ENCODE measurements around the gene POLR1H. TPM values are rescaled to one million over a fixed set of nuclear protein-coding genes. Genes with fewer than 3 reads are reported as not detected.
A peak's percentile ranks its signal among the peaks of the same experiment; 100 is the strongest.
"Not testable (repeated sequence)": the region's sequence is repeated elsewhere in the genome, so short reads cannot be mapped to it uniquely, and the experiment has no call there.

POLR1H gene, protein sequence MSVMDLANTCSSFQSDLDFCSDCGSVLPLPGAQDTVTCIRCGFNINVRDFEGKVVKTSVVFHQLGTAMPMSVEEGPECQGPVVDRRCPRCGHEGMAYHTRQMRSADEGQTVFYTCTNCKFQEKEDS
- 15.5 TPM for total RNA-seq

- no peak for FAIRE-seq
These were observed at the start of gene POLR1H for GRCh38 chr6:30061092-30061857. POLR1H (plus strand) TSS chr6:30061265; CDS start chr6:30061525, 260 bp downstream.

DNA sequence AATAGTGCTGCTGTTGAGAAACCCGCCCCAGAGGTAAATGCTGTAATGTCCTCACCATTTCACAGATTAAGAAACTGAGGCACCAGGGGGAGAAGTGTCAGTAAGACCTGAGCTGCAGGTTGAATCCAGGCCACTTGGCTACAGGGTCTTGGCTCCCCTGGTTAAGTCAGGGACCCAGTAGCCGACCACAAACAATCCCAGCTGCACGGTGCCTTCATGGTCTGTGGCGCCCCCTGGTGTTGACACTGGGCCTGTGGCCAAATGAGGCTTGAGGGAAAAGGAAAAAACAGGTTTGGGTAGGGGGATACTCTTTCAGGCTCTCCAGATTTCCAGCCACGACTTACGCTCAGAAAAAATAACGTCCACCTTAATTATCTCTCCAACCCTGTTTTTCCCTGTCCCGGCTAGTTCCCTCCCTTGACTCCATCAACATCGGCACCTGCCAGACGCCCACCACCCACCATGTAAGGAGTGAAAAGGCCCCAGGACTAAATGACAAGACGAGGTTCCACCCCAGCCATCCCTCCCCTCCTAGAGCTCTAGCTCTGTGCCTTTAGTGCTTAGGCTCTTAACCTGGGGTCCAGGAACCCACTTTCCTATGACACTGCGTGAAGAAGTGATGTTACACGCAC lies 47.7 kb upstream of the POLR1H start:
- DNase-seq (ENCODE audit: low spot score in 2 of 2), result peak; percentile 22

More at GRCh38 chr6:30061092-30061857, at the start of gene POLR1H:
- peak; percentile 77 to 91 for DNase-seq (ENCODE audit: low spot score in 2 of 2)

GRCh38 chr6:30019819-30020218 lies 41.2 kb upstream of the POLR1H start:
- no peak for FAIRE-seq
- DNase-seq (ENCODE audit: low spot score in 2 of 2), result no peak

More for the DNA sequence above, 47.7 kb upstream of the POLR1H start:
- FAIRE-seq, result no peak

GRCh38 chr6:30020626-30021025 lies 40.4 kb upstream of the POLR1H start:
- FAIRE-seq, result no peak
- DNase-seq (ENCODE audit: low spot score in 2 of 2), result no peak

DNA sequence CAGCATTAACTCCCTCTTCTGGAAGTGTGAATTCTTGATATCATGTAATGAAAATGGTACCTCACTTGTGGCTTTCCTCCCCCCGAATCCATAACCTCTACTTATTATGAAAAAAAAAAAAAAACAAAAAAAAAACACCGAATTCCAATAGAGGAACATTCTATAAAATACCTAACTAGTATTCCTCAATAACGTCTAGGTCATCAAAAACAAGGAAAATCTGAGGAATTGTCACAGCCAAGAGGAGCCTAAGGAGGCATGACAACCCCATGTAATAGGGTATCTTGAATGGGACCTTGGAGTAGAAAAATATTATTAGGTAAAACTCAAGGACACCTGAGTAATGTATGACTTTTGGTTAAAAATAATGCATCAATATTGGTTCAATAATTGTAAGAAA lies 38.9 kb upstream of the POLR1H start:
- FAIRE-seq, result no peak
- no peak for DNase-seq (ENCODE audit: low spot score in 2 of 2)

GRCh38 chr6:30022712-30023111 lies 38.4 kb upstream of the POLR1H start:
- DNase-seq (ENCODE audit: low spot score in 2 of 2); FAIRE-seq: not testable (repeated sequence)

DNA sequence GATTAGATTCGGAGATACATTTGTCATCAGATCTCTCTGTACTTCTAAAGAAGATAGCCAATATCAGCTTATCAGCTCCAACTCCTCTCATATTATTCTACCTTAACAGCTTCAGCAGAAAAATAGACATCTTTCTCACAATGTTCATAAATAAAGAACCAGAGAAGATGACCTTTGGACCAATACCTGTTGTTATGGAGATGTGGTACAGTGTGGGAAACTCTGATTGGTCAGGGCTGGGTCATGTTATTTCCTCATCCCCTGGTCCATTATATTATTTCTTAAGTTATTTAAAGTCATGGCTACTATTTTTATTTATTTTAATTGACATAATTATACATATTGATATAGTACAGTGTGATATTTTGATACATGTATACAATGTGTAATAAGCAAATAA lies 35.9 kb upstream of the POLR1H start:
- no peak for FAIRE-seq
- no peak for DNase-seq (ENCODE audit: low spot score in 2 of 2)

DNA sequence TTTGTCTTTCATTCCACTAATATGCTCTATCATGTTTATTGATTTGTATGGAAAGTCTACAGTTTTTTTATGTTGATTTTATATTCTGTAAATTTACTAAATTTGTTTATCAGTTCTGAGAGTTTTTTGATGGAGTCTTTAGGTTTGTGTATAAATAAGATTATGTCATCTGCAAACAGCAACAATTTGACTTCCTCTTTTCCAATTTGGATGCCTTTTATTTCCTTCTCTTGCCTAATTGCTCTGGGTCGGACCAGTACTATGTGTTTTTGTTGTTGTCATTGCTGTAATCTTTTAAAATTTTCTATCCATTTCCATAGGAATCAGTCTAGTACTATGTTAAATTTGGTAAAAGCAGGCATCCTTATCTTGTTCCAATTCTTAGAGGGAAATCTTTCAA lies 31.5 kb upstream of the POLR1H start:
- FAIRE-seq, result no peak

DNA sequence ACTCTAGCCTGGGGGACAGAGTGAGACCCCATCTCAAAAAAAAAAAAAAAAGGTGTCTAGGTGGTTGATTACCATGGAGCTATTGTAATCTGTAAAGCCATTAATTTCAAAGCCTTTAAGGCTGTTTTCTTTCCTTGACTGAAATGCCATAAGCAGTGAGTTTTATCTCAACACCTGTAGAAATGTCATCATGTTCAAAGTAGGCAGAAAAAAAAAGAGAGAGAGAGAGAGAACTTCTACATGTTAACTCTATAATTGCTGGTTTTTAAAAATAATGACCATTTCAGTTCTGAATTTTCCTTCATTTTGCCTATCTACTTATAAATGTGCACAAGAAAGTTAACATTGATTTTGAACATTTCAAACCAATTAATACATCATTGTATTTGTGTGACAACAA lies 29.7 kb upstream of the POLR1H start:
- FAIRE-seq, result no peak

More for the DNA sequence above, 31.5 kb upstream of the POLR1H start:
- DNase-seq (ENCODE audit: low spot score in 2 of 2), result no peak

GRCh38 chr6:30033440-30033839 lies 27.6 kb upstream of the POLR1H start:
- not testable (repeated sequence) for DNase-seq (ENCODE audit: low spot score in 2 of 2); FAIRE-seq

More for the DNA sequence above, 29.7 kb upstream of the POLR1H start:
- no peak for DNase-seq (ENCODE audit: low spot score in 2 of 2)

DNA sequence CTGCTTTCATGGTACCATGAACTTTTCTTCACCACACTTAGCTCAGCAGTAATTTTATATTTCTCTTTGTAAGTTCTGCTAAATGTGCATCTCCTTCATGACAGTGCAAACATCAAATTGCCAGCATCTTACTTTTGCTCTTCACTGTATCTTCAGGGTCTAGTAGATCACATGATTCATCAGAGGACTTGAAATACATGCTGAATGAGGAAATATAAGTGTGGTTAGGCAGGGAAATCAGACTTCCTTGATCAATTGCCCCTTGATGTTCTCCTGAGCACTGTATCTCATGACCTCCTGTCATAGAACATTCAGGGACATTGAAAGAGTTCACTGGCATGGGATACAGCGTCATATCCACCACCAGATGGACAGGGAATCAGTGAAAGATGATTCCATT lies 25.3 kb upstream of the POLR1H start:
- FAIRE-seq, result no peak

DNA sequence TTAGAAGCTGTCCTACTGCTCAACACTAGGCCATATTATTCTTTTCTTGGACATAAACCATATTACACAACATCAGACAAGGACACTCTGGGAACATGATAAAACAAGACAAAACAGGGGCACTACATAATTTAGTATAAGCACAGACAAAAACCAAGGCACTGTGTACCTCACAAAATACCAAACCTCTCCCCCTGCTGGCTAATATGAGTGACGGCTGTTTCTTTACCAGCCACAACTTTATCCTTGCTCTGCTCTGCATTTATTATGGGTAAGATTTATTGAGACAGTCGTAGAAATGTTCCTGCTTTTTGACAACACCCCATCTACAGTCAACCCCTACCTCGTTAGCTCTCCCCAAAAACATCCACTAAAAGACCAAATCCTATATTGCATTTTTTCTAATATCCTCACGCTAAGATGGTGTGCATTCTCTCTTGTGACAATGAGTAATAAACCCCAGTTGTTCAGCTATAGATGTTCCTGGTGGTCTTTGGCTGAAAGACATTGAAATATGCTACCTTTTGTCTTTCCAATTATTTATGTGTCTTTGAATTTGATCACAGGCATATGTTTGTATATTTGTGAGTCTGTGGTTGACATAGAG lies 23.8 kb upstream of the POLR1H start:
- no peak for FAIRE-seq
- DNase-seq (ENCODE audit: low spot score in 2 of 2), result no peak

More for the DNA sequence above, 25.3 kb upstream of the POLR1H start:
- DNase-seq (ENCODE audit: low spot score in 2 of 2), result no peak

GRCh38 chr6:30041221-30041620 lies 19.8 kb upstream of the POLR1H start:
- FAIRE-seq (no peak), DNase-seq (ENCODE audit: low spot score in 2 of 2) (no peak)

- FAIRE-seq (no peak), DNase-seq (ENCODE audit: low spot score in 2 of 2) (no peak)
These were observed 19.2 kb upstream of the POLR1H start for GRCh38 chr6:30041821-30042220.

- no peak for FAIRE-seq
- DNase-seq (ENCODE audit: low spot score in 2 of 2), result no peak
These were observed 18.6 kb upstream of the POLR1H start for GRCh38 chr6:30042476-30042875.

GRCh38 chr6:30042914-30043313 lies 18.2 kb upstream of the POLR1H start:
- FAIRE-seq, result no peak
- DNase-seq (ENCODE audit: low spot score in 2 of 2), result no peak

DNA sequence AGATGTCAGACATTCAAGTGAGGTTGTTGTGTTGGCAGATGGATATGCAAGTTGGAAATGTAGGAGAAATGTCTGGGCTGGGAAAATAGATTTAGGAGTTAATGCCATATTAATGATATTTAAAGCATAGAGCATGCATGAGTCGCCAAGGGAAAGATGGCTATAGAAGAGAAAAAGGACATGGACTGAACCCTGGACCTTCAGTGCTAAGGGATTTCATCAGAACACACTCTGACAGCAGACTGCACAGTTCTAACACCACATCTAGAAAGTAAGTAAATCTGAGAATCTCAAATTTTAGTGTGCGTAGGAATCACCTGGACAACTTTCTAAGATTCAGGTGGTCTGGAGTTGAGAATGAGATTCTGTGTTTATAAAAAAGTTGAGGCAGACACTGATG lies 17.3 kb upstream of the POLR1H start:
- FAIRE-seq (no peak), DNase-seq (ENCODE audit: low spot score in 2 of 2) (no peak)

DNA sequence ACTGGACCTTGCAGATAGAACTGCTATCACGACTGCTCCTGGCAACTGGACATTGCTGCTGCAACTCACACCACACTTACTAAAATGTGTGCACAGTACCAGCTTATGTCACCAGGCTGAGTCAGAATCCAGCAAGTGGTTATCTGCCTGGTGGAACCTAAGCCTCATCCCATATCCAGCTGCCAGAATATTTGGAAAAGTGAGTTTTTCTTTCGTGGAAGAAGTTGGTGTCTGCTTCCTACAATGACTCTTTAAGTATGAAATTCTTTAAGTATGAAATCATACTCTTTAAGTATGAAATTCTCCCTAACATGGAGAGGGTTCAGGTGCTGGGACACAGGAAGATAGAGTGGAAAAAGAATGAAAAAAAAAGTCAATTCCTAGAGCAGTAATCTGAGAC lies 16.4 kb upstream of the POLR1H start:
- FAIRE-seq (no peak), DNase-seq (ENCODE audit: low spot score in 2 of 2) (no peak)

DNA sequence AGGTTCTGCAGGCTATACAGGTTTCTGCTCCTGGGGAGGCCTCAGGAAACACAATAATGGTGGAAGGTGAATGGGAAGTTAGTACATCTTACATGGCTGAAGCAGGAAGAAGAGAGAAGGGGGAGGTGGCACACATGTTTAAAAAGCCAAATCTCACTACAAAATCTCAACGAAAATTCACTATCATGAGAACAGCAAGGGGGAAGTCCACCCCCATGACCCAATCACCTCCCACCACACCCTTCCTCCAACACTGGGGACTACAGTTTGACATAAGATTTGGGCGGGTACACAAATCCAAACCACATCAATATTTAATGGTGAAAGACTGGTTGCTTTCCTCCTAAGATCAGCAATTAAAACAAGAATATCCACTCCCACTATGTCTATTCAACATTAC lies 13.8 kb upstream of the POLR1H start:
- FAIRE-seq, result no peak

DNA sequence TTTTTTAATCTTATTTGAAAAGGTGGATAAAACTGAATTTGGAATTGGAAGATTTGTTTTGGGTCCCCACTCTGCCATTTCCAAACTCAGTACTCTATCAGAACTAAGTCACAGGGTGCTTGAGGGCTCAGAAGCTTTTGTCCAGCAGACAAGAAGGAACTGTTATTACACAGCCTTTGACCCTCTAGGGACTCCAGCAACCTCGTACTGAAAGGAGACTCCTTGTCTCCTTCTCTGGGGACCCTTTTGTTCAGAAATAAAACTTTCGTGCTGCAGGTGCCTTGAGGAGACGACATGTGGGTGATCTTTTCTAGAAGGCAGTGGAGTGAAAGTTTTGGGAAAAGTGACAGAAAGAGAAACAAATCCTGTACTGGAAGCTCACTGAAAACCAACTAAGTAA lies 7.4 kb upstream of the POLR1H start:
- FAIRE-seq, result no peak
- DNase-seq (ENCODE audit: low spot score in 2 of 2), result no peak

More for the DNA sequence above, 13.8 kb upstream of the POLR1H start:
- DNase-seq (ENCODE audit: low spot score in 2 of 2), result no peak

GRCh38 chr6:30055513-30055912 lies 5.6 kb upstream of the POLR1H start:
- DNase-seq (ENCODE audit: low spot score in 2 of 2) (no peak), FAIRE-seq (no peak)
